NCI-H510A treated with DMSO at 0.1 percent for 48 hours (cell line): ENCODE measurements around the gene CEACAM8.
"Not testable (repeated sequence)": the region's sequence is repeated elsewhere in the genome, so short reads cannot be mapped to it uniquely, and the experiment has no call there.

Experiments used
- DNase-seq: peaks from one replicate; lab custom pipeline; 2025; lab: John Stamatoyannopoulos, UW

Gene CEACAM8

GRCh38 chr19:42573642-42574041 lies 21.1 kb downstream of the CEACAM8 start:
- DNase-seq: no peak

GRCh38 chr19:42571116-42571515 lies 23.6 kb downstream of the CEACAM8 start:
- no peak for DNase-seq

DNA sequence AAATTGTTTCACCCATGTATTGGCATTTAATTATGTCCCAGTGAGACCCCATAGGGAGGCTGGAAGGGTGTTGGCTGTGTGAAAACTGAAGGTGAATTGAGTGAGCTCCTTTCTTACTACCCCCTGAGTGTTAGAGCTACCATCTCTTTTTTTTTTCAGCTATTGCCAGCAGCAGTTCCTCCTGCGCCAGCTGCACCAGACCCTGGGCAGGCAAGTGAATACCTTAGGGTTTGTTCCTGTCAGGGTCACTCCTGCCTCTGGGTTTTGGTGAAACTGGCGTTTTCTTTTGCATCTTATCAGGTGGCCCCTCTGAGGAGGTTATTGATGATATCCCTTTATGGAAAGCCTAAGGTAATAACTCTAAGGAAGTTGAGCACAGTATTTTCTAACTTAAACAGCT lies 25.5 kb downstream of the CEACAM8 start:
- DNase-seq: no peak

DNA sequence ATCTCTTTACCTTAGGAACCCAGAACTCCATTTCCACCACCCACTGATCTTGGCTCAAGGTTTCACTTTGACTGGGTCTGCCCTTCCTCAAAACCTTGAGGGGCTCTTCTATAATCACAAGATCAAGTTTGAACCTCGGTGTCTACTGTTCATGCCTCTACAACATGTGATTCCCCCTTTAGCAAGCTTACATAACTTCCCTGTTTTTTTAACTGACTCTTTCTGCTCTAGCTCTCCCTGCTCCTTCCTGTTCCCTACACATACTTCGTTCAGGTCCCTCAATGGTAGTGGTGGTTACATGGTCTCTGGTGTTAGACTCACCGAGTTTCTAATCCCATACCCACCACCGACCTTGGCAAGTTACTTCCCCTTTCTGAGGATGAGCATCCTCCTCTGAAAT lies 26.7 kb downstream of the CEACAM8 start:
- no peak for DNase-seq

GRCh38 chr19:42567567-42567966 lies 27.2 kb downstream of the CEACAM8 start:
- DNase-seq: no peak

GRCh38 chr19:42563352-42564210 lies 31.1 kb downstream of the CEACAM8 start:
- peak; percentile 28 for DNase-seq

DNA sequence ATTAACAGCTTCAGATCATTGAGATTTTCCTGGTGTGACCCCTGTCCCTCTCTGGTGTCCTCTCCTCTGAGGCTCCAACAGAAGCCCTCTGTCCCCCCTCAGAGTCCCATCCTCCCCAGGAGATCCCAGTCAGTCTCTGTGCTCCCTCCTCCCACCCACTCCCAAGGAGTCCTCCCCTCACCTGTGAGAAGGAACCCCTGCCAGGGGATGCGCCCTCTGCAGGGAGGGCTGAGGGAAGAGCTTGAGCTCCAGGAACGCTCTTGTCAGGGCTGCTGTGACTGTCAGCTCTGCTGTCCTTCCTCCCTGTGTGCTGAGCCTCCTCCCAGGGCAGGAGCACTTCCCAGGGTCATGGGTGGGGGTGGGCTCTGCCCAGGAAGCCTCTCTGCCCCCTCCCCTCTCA lies 33.2 kb downstream of the CEACAM8 start:
- no peak for DNase-seq

DNA sequence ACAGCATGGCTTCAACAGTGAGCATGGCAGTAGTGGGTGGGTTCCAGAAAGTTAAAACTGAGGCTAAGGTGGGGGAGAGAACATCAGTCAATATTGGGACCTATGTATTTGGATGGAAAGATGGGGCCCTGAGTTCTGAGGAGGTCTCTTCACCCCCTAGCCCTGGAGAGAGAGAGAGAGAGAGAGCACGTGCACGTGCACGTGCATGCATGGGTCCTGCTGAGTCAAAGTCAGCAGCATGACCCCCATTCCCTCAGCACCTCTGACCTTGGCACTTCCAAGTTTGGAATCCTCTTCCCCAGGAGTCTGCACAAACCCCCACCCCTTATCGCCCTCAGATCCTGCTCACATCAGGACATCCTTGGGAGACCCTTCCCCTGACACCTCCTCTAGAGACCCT lies 34.0 kb downstream of the CEACAM8 start:
- no peak for DNase-seq

DNA sequence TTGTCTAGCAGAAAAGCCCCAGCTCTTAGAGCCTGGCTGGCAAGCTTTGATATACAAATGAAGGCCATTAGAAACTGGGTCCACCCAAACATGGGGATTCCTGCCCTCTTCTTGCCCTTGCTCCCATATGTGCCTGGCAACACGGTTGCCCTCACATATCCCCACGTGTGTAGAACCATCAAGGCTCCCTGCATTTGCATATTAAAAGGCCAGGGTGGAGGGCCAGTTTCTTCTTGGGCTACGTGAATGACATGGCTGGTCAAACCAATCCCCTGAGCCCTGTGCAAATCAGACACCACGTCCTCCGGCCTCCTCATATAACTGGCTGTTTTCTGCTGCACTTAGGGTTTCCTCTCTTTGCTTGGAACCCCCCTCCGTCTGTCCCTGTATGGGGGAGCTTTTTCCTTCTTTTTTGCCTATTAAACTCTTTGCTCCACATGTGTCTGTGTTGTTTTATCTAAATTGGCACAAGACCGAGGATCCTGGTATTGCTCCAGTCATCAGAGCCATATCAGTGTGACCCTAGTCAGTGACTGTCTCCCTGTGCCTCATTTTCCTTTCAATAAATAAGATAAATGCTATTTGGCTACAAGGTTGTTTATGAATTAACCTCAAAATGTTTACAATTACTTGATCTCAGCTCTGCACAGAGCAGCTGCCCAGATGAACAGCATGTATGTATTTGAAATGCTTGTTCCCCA lies 36.1 kb downstream of the CEACAM8 start:
- no peak for DNase-seq

DNA sequence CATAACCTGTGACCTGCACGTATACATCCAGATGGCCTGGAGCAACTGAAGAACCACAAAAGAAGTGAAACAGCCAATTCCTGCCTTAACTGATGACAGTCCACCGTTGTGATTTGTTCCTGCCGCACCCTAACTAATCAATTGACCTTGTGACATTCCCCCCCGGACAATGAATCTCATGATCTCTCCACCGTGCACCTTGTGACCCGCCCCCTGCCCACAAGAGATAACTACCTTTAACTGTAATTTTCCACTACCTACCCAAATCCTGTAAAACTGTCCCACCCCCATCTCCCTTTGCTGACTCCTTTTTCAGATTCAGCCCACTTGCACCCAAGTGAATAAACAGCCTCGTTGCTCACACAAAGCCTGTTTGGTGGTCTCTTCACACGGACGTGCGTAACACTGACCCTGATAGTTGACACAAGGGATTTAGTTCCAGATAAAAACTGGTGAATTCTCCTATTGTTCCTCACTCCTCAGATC lies 37.3 kb downstream of the CEACAM8 start:
- DNase-seq: not testable (repeated sequence)

DNA sequence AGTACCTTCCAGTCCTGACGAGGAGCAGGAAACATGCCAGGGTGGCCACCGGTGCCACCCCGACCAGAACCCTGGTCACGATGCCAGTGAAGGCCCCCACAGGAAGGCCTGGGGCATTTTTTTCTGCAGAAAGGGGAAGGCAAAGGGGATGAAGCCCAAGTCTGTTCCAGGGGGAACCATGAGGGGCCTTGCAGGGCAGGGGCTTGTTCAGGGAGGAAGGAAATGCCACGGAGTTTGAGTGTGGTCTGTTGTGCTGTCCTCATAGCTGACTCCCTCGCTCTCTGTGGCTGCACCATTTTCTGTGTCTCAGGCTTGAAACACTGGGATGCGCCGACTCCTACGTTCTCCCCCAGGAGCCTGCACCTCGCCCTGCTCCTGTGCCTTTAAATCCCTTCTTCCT lies 38.9 kb downstream of the CEACAM8 start:
- DNase-seq: no peak

GRCh38 chr19:42555317-42555716 lies 39.4 kb downstream of the CEACAM8 start:
- DNase-seq: no peak

DNA sequence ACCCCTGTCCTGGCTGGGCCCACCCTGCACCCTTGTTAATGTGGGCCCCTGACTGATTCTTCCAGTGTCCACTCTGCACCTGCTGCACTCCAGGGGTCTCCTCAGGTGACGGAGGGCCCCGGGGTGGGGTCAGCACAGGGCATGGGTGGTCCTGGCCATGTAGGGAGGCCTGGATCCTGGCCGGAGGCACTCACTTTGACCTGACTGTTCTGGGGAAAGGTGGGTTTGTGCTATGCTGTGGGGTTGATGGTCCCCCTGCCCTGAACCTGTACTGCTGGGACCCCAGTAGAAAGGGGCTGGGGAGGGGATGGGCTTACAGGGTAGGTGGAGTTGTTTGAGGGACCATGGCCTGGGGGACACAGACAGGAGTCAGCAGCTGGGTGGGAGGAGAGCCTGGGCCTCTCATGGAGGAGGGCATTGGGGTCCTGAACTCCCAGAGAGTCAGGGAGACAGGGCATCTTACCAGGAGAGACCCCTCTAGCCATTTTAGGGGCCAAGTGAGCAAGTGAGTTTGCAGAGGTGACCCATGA lies 40.6 kb downstream of the CEACAM8 start:
- DNase-seq: no peak

DNA sequence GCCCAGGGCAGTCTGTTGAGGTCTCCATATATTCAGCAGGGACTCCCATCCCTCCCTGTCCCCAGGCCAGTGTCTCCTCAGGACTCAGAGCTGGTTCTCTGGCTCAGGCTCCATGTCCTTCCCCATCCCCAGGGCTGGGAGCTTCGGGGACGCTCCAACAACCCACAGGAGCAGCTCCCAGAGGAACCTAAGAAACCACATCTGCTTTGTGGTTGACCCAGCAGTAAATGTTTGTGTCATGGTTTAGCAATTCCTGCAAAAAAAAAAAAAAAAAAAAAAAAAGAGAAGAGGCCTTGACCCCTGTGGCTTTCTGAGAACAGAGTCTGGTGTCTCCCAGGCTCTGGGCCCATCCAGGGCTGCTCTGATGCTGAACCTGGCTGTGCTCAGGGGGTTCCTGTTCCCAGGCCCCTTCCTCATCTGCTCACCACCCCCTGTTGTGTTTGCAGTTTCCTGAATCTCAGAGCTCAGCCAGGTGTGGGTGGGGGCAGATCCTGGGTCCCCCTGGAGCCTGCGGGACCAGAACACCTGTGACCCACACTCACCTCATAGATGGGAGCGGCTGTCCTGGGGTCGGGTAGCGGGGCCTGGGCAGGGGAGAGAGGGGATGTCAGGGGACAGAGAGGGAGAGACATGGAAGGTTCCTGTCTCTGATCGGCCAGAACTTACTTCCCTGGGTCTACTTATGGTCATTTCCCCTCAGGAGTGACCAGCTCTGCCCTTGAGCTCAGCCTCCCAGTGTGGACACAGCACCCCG lies 41.3 kb downstream of the CEACAM8 start:
- no peak for DNase-seq

- DNase-seq: no peak
These were observed 42.3 kb downstream of the CEACAM8 start for GRCh38 chr19:42552086-42553065.

DNA sequence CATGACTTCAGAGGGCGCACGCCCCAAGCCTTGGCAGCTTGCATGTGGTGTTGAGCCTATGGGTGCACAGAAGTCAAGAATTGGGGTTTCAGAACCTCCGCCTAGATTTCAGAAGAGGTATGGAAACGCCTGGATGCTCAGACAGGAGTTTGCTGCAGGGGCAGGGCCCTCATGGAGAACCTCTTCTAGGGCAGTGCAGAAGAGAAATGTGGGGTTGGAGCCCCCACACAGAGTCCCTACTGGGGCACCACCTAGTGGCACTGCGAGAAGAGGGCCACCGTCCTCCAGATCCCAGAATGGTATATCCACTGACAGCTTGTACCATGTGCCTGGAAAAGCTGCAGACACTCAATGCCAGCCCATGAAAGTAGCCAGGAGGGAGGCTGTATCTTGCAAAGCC lies 44.2 kb downstream of the CEACAM8 start:
- DNase-seq: not testable (repeated sequence)

- not testable (repeated sequence) for DNase-seq
These were observed 45.7 kb downstream of the CEACAM8 start for GRCh38 chr19:42549067-42549466.

DNA sequence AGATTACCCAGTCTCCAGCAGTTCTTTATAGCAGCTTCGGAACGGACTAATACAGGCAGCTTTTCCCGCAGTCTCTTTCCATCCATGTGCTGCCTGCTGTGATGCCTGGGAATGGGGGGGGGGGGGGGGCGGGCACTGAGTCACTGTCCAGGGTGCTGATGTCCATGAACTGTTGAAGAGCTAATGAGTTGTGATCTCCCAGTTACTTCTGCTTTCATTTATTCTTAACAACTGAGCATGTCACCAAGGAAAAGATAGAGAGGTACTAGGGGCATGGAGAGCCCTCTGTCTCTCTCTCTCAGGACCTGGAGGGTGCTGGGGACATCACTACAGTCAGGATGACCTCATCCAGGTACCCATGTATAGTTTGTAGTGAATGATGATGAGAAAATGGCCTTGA lies 46.2 kb downstream of the CEACAM8 start:
- no peak for DNase-seq

GRCh38 chr19:42547929-42548328 lies 46.8 kb downstream of the CEACAM8 start:
- no peak for DNase-seq

- no peak for DNase-seq
These were observed 47.8 kb downstream of the CEACAM8 start for GRCh38 chr19:42546831-42547500.
